Mesodermal cell (in vitro differentiated cells): ENCODE measurements around the gene GPR108.

ENCODE experiments used
- H3K27ac ChIP-seq: 2 replicates; pipeline ENCODE4 v1.7.0; 2013; ENCODE audit warnings: mild to moderate bottlenecking, low read depth, low read length, moderate library complexity; ENCODE audit not compliant: severe bottlenecking
- H3K36me3 ChIP-seq: 2 replicates; pipeline ENCODE4 v1.7.1; 2013; ENCODE audit warnings: mild to moderate bottlenecking, low read length, moderate library complexity; ENCODE audit not compliant: control insufficient read depth, insufficient read depth
- H3K4me1 ChIP-seq: one replicate; pipeline ENCODE4 v1.7.1; 2013; ENCODE audit warnings: mild to moderate bottlenecking, low read length; ENCODE audit not compliant: insufficient read depth, control insufficient read depth, poor library complexity, severe bottlenecking
- H3K4me3 ChIP-seq: 2 replicates; pipeline ENCODE4 v1.7.0; 2013; ENCODE audit warnings: low read length, control low read depth, mild to moderate bottlenecking; ENCODE audit not compliant: insufficient read depth, poor library complexity, severe bottlenecking; ENCODE audit errors: extremely low read depth
- H3K9me3 ChIP-seq: 2 replicates; pipeline ENCODE4 v1.7.1; 2013; ENCODE audit warnings: mild to moderate bottlenecking, low read length, moderate library complexity; ENCODE audit not compliant: control insufficient read depth
- WGBS, 2 experiments: methylation state at CpG; one replicate each; pipeline ENCODE4 v1.1.5; 2013; ENCODE audit warnings: missing lambda C conversion rate in 2 of 2; ENCODE audit not compliant: insufficient coverage in 2 of 2; 5-methylcytosine and 5-hydroxymethylcytosine counted together

GPR108 gene

DNA sequence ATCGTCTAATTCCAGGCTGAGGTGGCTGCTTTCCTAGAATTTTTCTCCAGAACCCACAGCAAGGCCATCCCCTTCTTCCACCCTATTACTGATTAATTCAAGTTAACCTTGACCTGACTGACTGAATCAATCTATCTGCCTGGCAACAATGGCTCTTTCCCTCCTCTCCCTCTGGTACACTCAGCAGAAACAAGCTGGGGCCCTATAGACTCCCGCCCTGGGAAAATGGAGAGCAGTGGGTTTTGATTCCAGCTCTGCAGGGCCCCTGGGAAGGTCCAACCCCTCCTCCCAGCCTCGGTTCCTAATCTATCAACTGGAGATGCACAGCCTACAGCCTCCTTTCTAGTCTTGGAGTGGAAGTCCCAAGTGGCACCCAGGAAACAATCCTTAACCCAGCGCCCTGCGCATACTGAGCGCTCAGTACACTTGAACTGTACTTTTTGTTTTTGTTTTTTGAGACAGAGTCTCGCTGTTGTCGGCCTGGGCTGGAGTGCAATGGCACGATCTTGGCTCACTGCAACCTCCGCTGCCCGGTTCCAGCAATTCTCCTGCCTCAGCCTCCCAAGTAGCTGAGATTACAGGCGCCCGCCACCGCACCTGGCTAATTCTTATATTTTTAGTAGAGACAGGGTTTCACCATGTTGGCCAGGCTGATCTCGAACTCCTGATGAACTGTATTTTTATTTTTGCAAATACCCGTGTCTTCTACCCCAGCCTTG is 11.7 kb downstream of the GPR108 start:
- H3K9me3 ChIP-seq = no peaks in the 10 kb centered on the region
- WGBS, 2 experiments = 88 to 93% methylated on average over 15 to 16 of the region's 16 CpGs
- no peak overlapping the region for H3K27ac ChIP-seq
- no peak overlapping the region for H3K4me3 ChIP-seq
- peaks cover 4% of the 10 kb centered on the region for H3K4me1 ChIP-seq
- H3K36me3 ChIP-seq = no peaks in the 10 kb centered on the region

DNA sequence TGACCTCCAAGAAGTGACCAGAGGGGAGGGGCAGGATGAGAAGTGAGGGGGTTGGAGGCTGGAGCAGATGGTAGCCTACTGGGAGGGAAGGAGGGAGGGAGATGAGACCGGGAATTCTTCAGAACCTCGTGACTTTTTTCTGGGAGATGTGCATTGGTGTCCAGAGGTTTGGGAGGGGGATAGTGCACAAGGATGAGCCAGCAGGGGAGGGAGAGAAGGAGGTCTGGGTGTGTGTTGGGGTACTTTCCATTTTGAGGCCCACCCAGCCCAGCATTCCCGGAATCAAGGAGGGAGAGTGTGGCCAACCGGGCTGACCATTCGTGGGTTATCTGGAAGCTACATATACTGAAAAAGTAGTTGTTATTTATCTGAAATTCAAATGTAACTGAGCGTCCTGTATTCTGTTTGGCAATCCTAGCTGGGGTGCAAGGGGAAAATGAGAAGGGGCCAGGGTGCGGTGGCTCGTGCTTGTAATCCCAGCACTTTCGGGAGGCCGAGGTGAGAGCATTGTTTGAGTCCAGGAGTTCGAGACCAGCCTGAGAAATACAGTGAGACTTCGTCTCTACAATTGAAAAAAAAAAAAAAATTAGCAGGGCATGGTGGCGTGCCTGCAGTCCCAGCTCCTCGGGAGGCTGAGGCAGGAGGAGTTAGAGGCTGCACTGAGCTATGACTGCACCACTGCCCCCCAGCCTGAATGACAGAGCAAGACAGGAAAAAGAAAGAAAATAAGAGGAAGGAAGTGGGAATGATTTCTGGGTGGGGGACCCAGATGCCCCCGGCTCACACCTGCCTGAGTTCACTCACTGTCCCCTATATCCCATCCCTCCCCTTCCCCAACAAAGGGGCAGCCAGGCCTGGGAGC is 12.5 kb downstream of the GPR108 start:
- Histone ChIP-seq H3K9me3 (no peaks in the 10 kb centered on the region), H3K4me1 (peaks cover 5% of the 10 kb centered on the region), H3K27ac (no peak overlapping the region), H3K36me3 (no peaks in the 10 kb centered on the region), H3K4me3 (no peak overlapping the region)
- WGBS, 2 experiments = 83 to 85% methylated on average over 14 of the region's 15 CpGs

DNA sequence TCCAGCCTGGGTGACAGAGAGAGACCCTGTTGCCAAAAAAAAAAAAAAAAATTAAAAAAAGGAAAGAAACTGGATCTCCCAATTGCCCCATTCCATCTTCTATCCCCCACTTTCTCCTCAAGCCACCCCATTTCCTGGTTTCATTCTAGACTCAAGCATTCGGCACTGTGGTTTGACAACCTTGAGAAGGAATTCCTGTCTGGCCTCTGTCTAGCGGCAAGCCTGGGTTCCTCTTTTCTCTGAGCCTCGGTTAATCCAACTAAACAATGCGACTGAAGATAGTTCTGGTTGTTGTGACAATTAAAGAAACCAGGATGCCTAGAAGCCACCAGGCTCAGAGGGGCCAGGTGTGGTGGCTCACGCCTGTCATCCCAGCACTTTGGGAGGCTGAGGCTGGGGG is 13.6 kb downstream of the GPR108 start:
- no peaks in the 10 kb centered on the region for H3K36me3 ChIP-seq
- peaks cover 5% of the 10 kb centered on the region for H3K4me1 ChIP-seq
- 89 to 94% methylated on average over 3 to 5 of the region's 5 CpGs for WGBS, 2 experiments
- no peaks in the 10 kb centered on the region for H3K9me3 ChIP-seq
- no peak overlapping the region for H3K27ac ChIP-seq
- no peak overlapping the region for H3K4me3 ChIP-seq

DNA sequence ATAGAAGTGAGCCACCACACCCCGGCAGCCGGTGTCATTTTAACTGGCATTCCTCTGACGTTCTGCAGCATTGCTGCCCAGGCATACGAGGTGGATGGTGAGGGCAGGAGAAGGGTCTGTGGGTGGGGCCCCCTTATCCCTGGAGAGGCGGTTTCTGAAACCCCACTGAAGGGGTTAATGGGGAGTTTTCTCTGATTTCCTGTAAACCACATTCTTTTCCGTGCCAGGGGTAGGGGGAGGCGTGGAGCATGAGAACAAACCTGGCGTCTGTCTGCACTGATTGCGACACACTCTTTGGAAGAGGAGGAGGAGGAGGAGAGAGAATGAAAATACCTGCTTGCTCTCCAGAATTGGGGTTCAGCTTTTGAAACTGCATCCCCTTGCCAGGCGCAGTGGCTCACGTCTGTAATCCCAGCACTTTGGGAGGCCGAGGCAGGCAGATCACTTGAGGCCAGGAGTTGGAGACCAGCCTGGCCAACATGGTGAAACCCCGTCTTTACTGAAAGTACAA is 14.2 kb downstream of the GPR108 start:
- Histone ChIP-seq H3K27ac (no peak overlapping the region), H3K4me3 (no peak overlapping the region), H3K36me3 (no peaks in the 10 kb centered on the region), H3K4me1 (peaks cover 5% of the 10 kb centered on the region), H3K9me3 (peaks cover 3% of the 10 kb centered on the region)
- WGBS, 2 experiments = 61 to 64% methylated on average over 8 to 11 of the region's 13 CpGs

DNA sequence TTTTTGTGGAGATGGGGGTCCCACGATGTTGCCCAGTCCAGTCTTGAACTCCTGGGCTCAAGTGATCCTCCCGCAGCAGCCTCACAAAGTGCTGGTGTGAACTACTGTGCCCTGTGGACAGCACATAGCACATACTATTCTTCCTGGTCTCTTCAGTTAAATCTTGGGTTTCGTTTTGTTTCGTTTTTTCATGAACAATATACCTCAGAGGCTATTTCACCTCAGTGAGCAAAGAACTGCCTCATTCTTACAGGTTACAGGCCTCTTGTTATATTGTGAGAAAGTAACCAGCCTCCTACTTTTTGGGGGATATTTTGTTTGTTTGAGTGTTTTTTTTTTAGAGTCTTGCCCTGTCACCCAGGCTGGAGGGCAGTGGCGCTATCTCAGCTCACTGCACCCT is 15.6 kb downstream of the GPR108 start:
- Histone ChIP-seq H3K36me3 (no peaks in the 10 kb centered on the region), H3K4me3 (no peak overlapping the region), H3K4me1 (peaks cover 5% of the 10 kb centered on the region), H3K9me3 (peaks cover 9% of the 10 kb centered on the region), H3K27ac (no peak overlapping the region)
- WGBS, 2 experiments = 80 to 94% methylated on average over 3 to 4 of the region's 5 CpGs

DNA sequence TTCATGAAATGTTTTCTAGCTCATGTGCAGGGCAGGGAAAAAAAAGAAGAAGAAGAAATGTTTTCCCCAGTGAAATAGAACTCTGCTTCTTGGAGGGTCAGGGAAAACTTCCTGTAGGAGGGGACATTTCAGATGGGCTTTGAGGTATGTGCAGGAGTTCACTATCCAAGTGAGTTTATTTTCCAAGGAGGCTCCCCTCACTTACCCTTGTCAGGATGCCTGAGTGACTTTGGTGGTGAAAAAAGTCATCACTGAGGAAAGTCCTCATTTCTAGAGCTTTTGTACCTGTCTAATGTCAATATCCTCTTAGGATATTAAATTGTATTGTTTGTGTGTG is 16.3 kb downstream of the GPR108 start:
- H3K4me1 ChIP-seq = peaks cover 5% of the 10 kb centered on the region
- no peaks in the 10 kb centered on the region for H3K36me3 ChIP-seq
- H3K27ac ChIP-seq = no peak overlapping the region
- H3K4me3 ChIP-seq = no peak overlapping the region
- H3K9me3 ChIP-seq = peaks cover 9% of the 10 kb centered on the region

DNA sequence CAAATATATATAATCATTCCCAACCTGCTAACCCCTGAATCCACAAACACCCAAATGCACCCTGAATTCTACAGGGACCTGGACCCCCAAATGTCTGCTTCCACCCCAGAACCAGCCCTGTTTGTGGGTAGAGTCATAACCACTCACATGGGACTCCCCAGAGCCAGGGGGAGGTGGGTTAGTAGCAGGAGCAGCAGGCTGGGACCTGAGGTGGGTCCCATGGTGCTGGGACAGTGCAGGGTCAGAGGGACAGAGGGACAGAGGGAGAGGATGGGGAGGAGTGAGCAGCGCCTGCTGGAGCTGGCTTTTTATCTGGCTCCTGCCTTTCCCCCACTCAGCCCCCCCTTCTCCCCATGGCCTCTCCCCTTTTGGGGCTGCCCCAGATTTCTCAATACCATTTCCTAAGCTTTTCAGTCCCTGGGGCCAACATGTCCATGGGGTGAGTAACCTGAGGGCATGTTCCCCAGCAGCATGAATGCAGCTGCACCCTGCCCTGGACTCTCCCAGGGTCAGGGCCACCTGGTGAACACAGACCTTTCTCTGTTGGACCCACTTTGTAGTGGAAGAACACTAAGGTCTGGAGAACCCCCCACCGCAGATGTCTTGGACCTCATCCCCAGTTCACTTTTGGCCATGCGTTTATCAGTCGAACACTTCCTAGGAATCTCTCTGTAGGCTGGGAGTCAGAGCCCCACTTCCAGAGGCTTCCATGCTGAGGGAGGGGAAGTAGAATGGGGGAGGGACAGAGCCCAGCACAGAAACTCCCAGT is 16.8 kb downstream of the GPR108 start, which contains the start of gene C3:
TSS of gene C3 (minus strand) at position 282 of the 769 bp plus-strand sequence. CDS start at position 221, 61 bp downstream.
- H3K36me3 ChIP-seq = no peaks in the 10 kb centered on the region
- no peak within 1 kb of the TSS for H3K4me3 ChIP-seq
- H3K27ac ChIP-seq = no peak within 1 kb of the TSS
- peaks cover 5% of the 10 kb centered on the region for H3K4me1 ChIP-seq
- H3K9me3 ChIP-seq = peaks cover 9% of the 10 kb centered on the region
- WGBS, 2 experiments = 80 to 91% methylated on average over 1 to 3 of the region's 4 CpGs

DNA sequence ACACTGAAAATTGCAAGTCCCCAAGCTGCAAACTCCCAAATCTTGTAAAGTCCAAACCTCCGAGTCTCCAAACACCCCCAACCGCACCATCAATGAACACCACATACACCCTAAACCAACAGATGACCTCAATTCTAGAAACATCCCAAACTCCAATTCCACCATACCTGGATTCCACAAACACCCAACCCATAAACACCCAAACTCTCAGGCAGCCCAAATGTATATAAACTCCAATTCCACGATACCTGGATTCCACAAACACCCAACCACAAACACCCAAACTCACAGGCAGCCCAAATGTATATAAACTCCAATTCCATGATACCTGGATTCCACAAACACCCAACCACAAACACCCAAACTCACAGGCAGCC is 17.4 kb downstream of the GPR108 start:
- Histone ChIP-seq H3K9me3 (peaks cover 9% of the 10 kb centered on the region), H3K27ac (no peak overlapping the region), H3K4me3 (no peak overlapping the region), H3K4me1 (peaks cover 5% of the 10 kb centered on the region), H3K36me3 (no peaks in the 10 kb centered on the region)
- 94 to 95% methylated on average over 3 of the region's 3 CpGs for WGBS, 2 experiments

DNA sequence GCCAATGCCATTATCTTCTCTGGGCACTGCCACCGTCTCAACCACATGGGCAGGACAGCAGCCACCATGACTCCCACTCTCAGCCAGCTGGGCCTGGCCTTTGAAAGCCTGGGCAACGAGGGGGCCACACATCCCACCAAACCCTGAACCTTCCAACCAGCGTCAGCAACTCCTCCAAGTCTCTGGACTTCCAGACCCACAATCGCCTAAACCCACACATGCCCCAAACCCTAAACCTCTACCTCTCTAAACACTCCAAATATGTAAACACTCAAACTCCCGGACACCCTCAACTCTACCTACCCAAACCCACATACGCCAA is 17.9 kb downstream of the GPR108 start:
- no peak overlapping the region for H3K27ac ChIP-seq
- H3K4me1 ChIP-seq = peaks cover 5% of the 10 kb centered on the region
- peaks cover 9% of the 10 kb centered on the region for H3K9me3 ChIP-seq
- no peak overlapping the region for H3K4me3 ChIP-seq
- no peaks in the 10 kb centered on the region for H3K36me3 ChIP-seq
- WGBS, 2 experiments = 93 to 97% methylated on average over 4 to 6 of the region's 6 CpGs

DNA sequence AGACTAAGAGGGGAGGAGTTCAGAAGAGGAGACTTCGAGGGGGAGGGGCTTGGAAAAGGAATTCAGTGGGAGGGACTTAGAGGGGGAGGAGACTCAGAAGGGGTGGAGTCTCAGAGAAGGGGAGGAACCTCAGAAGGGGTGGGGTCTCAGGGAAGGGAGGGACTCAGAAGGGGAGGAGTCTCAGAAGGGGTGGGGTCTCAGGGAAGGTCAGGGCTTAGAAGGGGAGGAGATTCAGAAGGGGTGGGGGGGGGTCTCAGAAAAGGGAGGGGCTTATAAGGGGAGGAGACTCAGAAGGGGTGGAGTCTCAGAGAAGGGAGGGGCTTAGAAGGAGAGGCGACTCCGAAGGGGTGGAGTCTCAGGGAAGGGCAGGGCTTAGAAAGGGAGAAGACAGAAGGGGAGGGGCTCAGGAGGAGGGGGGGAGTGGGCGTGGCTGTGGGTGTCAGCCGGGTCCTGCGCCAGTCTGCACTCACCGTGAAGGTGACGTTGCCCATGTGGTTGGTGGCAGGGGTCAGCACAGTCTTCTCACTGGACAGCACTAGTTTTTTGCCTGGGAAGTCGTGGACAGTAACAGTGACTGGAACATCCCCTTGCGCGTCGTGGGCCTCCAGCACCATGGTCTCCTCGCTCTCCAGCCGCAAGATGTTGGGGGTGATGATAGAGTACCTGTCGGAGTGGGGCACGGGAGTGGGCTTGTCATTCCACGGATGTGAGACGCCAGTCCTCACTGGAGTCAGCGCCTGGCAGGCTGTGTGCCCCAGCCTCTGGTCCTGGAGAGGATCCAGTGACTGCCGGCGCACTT is 18.4 kb downstream of the GPR108 start:
- Histone ChIP-seq H3K27ac (no peak overlapping the region), H3K4me3 (no peak overlapping the region), H3K36me3 (no peaks in the 10 kb centered on the region), H3K4me1 (peaks cover 5% of the 10 kb centered on the region), H3K9me3 (peaks cover 9% of the 10 kb centered on the region)
- WGBS, 2 experiments = 90 to 91% methylated on average over 19 to 21 of the region's 21 CpGs
